Measurements from ENCODE around the gene AIF1.

The AIF1 gene

DNA sequence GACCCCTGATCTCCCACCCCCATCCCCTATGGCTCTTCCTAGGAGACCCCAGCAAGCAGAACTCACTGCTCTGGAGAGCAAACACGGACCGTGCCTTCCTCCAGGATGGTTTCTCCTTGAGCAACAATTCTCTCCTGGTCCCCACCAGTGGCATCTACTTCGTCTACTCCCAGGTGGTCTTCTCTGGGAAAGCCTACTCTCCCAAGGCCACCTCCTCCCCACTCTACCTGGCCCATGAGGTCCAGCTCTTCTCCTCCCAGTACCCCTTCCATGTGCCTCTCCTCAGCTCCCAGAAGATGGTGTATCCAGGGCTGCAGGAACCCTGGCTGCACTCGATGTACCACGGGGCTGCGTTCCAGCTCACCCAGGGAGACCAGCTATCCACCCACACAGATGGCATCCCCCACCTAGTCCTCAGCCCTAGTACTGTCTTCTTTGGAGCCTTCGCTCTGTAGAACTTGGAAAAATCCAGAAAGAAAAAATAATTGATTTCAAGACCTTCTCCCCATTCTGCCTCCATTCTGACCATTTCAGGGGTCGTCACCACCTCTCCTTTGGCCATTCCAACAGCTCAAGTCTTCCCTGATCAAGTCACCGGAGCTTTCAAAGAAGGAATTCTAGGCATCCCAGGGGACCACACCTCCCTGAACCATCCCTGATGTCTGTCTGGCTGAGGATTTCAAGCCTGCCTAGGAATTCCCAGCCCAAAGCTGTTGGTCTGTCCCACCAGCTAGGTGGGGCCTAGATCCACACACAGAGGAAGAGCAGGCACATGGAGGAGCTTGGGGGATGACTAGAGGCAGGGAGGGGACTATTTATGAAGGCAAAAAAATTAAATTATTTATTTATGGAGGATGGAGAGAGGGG lies 41.6 kb upstream of the AIF1 start:
- no peak for DNase-seq (ENCODE audit: extremely low read depth, low read depth)
- H3K4me3 ChIP-seq (replicated peaks; ENCODE audit: low read depth, low read length), result no peak overlapping the region
- TF ChIP-seq, protein P1, sequence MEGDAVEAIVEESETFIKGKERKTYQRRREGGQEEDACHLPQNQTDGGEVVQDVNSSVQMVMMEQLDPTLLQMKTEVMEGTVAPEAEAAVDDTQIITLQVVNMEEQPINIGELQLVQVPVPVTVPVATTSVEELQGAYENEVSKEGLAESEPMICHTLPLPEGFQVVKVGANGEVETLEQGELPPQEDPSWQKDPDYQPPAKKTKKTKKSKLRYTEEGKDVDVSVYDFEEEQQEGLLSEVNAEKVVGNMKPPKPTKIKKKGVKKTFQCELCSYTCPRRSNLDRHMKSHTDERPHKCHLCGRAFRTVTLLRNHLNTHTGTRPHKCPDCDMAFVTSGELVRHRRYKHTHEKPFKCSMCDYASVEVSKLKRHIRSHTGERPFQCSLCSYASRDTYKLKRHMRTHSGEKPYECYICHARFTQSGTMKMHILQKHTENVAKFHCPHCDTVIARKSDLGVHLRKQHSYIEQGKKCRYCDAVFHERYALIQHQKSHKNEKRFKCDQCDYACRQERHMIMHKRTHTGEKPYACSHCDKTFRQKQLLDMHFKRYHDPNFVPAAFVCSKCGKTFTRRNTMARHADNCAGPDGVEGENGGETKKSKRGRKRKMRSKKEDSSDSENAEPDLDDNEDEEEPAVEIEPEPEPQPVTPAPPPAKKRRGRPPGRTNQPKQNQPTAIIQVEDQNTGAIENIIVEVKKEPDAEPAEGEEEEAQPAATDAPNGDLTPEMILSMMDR (IDR thresholded peaks at IDR 0.05; ENCODE audit: low read depth, low read length, missing control alignments), result no peak

DNA sequence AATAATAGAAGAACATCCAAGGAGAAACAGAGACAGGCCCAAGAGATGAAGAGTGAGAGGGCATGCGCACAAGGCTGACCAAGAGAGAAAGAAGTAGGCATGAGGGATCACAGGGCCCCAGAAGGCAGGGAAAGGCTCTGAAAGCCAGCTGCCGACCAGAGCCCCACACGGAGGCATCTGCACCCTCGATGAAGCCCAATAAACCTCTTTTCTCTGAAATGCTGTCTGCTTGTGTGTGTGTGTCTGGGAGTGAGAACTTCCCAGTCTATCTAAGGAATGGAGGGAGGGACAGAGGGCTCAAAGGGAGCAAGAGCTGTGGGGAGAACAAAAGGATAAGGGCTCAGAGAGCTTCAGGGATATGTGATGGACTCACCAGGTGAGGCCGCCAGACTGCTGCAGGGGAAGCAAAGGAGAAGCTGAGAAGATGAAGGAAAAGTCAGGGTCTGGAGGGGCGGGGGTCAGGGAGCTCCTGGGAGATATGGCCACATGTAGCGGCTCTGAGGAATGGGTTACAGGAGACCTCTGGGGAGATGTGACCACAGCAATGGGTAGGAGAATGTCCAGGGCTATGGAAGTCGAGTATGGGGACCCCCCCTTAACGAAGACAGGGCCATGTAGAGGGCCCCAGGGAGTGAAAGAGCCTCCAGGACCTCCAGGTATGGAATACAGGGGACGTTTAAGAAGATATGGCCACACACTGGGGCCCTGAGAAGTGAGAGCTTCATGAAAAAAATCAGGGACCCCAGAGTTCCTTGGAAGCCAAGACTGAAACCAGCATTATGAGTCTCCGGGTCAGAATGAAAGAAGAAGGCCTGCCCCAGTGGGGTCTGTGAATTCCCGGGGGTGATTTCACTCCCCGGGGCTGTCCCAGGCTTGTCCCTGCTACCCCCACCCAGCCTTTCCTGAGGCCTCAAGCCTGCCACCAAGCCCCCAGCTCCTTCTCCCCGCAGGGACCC lies 40.6 kb upstream of the AIF1 start:
- H3K4me3 ChIP-seq (replicated peaks; ENCODE audit: low read depth, low read length), result no peak overlapping the region
- no peak for DNase-seq (ENCODE audit: extremely low read depth, low read depth)
- TF ChIP-seq, protein P1 (IDR thresholded peaks at IDR 0.05; ENCODE audit: low read depth, low read length, missing control alignments), result no peak

DNA sequence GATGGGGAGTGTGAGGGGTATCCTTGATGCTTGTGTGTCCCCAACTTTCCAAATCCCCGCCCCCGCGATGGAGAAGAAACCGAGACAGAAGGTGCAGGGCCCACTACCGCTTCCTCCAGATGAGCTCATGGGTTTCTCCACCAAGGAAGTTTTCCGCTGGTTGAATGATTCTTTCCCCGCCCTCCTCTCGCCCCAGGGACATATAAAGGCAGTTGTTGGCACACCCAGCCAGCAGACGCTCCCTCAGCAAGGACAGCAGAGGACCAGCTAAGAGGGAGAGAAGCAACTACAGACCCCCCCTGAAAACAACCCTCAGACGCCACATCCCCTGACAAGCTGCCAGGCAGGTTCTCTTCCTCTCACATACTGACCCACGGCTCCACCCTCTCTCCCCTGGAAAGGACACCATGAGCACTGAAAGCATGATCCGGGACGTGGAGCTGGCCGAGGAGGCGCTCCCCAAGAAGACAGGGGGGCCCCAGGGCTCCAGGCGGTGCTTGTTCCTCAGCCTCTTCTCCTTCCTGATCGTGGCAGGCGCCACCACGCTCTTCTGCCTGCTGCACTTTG lies 39.6 kb upstream of the AIF1 start, which contains the start of gene TNF:
TSS of gene TNF (plus strand) at position 231 of the 567 bp plus-strand sequence. CDS start at position 408, 177 bp downstream.
- H3K4me3 ChIP-seq (replicated peaks; ENCODE audit: low read depth, low read length), result no peak within 1 kb of the TSS

DNA sequence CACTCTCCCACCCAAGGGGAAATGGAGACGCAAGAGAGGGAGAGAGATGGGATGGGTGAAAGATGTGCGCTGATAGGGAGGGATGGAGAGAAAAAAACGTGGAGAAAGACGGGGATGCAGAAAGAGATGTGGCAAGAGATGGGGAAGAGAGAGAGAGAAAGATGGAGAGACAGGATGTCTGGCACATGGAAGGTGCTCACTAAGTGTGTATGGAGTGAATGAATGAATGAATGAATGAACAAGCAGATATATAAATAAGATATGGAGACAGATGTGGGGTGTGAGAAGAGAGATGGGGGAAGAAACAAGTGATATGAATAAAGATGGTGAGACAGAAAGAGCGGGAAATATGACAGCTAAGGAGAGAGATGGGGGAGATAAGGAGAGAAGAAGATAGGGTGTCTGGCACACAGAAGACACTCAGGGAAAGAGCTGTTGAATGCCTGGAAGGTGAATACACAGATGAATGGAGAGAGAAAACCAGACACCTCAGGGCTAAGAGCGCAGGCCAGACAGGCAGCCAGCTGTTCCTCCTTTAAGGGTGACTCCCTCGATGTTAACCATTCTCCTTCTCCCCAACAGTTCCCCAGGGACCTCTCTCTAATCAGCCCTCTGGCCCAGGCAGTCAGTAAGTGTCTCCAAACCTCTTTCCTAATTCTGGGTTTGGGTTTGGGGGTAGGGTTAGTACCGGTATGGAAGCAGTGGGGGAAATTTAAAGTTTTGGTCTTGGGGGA lies 38.9 kb upstream of the AIF1 start:
- TF ChIP-seq, protein P1 (IDR thresholded peaks at IDR 0.05; ENCODE audit: low read depth, low read length, missing control alignments), result no peak
- no peak for DNase-seq (ENCODE audit: extremely low read depth, low read depth)
- no peak overlapping the region for H3K4me3 ChIP-seq (replicated peaks; ENCODE audit: low read depth, low read length)

More for the DNA sequence above, 39.6 kb upstream of the AIF1 start, which contains the start of gene TNF:
- TF ChIP-seq, protein P1 (IDR thresholded peaks at IDR 0.05; ENCODE audit: low read depth, low read length, missing control alignments), result no peak
- DNase-seq (ENCODE audit: extremely low read depth, low read depth), result no peak

DNA sequence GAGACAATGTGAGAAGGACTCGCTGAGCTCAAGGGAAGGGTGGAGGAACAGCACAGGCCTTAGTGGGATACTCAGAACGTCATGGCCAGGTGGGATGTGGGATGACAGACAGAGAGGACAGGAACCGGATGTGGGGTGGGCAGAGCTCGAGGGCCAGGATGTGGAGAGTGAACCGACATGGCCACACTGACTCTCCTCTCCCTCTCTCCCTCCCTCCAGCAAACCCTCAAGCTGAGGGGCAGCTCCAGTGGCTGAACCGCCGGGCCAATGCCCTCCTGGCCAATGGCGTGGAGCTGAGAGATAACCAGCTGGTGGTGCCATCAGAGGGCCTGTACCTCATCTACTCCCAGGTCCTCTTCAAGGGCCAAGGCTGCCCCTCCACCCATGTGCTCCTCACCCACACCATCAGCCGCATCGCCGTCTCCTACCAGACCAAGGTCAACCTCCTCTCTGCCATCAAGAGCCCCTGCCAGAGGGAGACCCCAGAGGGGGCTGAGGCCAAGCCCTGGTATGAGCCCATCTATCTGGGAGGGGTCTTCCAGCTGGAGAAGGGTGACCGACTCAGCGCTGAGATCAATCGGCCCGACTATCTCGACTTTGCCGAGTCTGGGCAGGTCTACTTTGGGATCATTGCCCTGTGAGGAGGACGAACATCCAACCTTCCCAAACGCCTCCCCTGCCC lies 38.0 kb upstream of the AIF1 start:
- DNase-seq (ENCODE audit: extremely low read depth, low read depth), result no peak
- no peak overlapping the region for H3K4me3 ChIP-seq (replicated peaks; ENCODE audit: low read depth, low read length)
- TF ChIP-seq, protein P1 (IDR thresholded peaks at IDR 0.05; ENCODE audit: low read depth, low read length, missing control alignments), result no peak
